HepG2 (cell line): ENCODE results near the gene HSP90AB1. TPM values are rescaled to one million over a fixed set of nuclear protein-coding genes. Genes with fewer than 3 reads are reported as not detected.
A peak's percentile ranks its signal among the peaks of the same experiment; 100 is the strongest.

Experiments used
- ATAC-seq: fragments of 200-7000 bp; cut with Tn5 transposase; 3 replicates; pipeline ENCODE4 v1.9.1; 2020; ENCODE audit warnings: mild to moderate bottlenecking, moderate library complexity
- BruUV-seq: library from RNA; stranded (reverse); fragments of 400-500 nt; replicated peaks from 2 replicates; lab custom pipeline; 2021; lab: Mats Ljungman, UMichigan
- CTCF ChIA-PET: fragments of 300-600 bp; formaldehyde crosslinking; extraction: SDS; loops from one replicate; lab custom pipeline; 2021; ENCODE audit warnings: low total read pairs, inconsistent platforms, low intra/inter-chr PET ratio; lab: Yijun Ruan, JAX
- POLR2A ChIA-PET: fragments of 350-600 bp; sonication (Branson Sonifier 250); formaldehyde crosslinking; loops from one replicate; lab custom pipeline; 2020; ENCODE audit warnings: antibody characterized with exemption, inconsistent platforms; lab: Yijun Ruan, JAX
- DNase-seq: peaks from one replicate; pipeline ENCODE4 v3.0.0-alpha.2; 2015; ENCODE audit warnings: low spot score
- FAIRE-seq: peaks from 3 replicates; lab custom pipeline; 2011; peaks lifted over from hg19 to GRCh38; lab: Jason Lieb, UNC
- H2AFZ ChIP-seq: one replicate; pipeline ENCODE4 v1.6.1; 2011; ENCODE audit warnings: low read length, inconsistent platforms
- H3K27ac ChIP-seq: fragments of 300-600 bp; 3 replicates; pipeline ENCODE4 v1.8.0; 2011; ENCODE audit warnings: mixed run types, mild to moderate bottlenecking, mixed read lengths, low read length, inconsistent platforms; ENCODE audit not compliant: insufficient read depth; ENCODE audit errors: extremely low read length
- H3K27me3 ChIP-seq, 2 experiments: fragments of 200-600 bp in 1 of 2; 2 replicates in 1 of 2; 3 replicates in 1 of 2; pipeline versions ENCODE4 v1.6.0 to v1.8.0; 2011; ENCODE audit warnings: low read length in 2 of 2, mild to moderate bottlenecking in 2 of 2, moderate library complexity in 2 of 2, inconsistent platforms in 1 of 2; ENCODE audit not compliant: insufficient read depth in 2 of 2, control insufficient read depth in 1 of 2
- H3K36me3 ChIP-seq, 2 experiments: fragments of 200-600 bp in 1 of 2; replicated peaks in 1 of 2; 2 replicates in 1 of 2; 3 replicates in 1 of 2; pipeline versions ENCODE4 v1.5.1 to v1.8.0; 2011; ENCODE audit warnings: low read length in 2 of 2, inconsistent platforms in 1 of 2; ENCODE audit not compliant: insufficient read depth in 2 of 2, control insufficient read depth in 1 of 2
- H3K4me1 ChIP-seq: 2 replicates; pipeline ENCODE4 v1.5.1; 2012; ENCODE audit warnings: low read length, inconsistent platforms; ENCODE audit not compliant: insufficient read depth
- H3K4me2 ChIP-seq: 2 replicates; pipeline ENCODE4 v1.6.0; 2011; ENCODE audit warnings: low read depth, low read length, inconsistent platforms
- H3K4me3 ChIP-seq, 3 experiments: fragments of 200-600 bp in 1 of 3; sonication (generic), shearing (Covaris generic) in 1 of 3; replicated peaks in 1 of 3; 2 replicates each; pipeline ENCODE4 v1.5.1; 2011 to 2016; ENCODE audit warnings: low read length in 3 of 3, inconsistent platforms in 2 of 3, low read depth in 2 of 3, mild to moderate bottlenecking in 2 of 3, control low read depth in 1 of 3, mixed read lengths in 1 of 3; ENCODE audit not compliant: insufficient read depth in 1 of 3
- H3K79me2 ChIP-seq: one replicate; pipeline ENCODE4 v1.6.1; 2011; ENCODE audit warnings: low read length, inconsistent platforms; ENCODE audit not compliant: insufficient read depth
- H3K9ac ChIP-seq: 2 replicates; pipeline ENCODE4 v1.6.0; 2011; ENCODE audit warnings: mild to moderate bottlenecking, low read depth, low read length, inconsistent platforms; ENCODE audit not compliant: insufficient read depth
- H3K9me3 ChIP-seq: 2 replicates; pipeline ENCODE4 v1.5.1; 2012; ENCODE audit warnings: mild to moderate bottlenecking, low read length
- H4K20me1 ChIP-seq: 2 replicates; pipeline ENCODE4 v1.6.0; 2011; ENCODE audit warnings: inconsistent platforms, mild to moderate bottlenecking, low read length, moderate library complexity; ENCODE audit not compliant: insufficient read depth
- ATF3 ChIP-seq: sonication (generic); formaldehyde crosslinking; IDR thresholded peaks from 2 replicates; pipeline ENCODE4 v1.4.0; 2020; ENCODE audit warnings: missing genetic modification reagents
- GPN1 ChIP-seq: sonication (generic); formaldehyde crosslinking; IDR thresholded peaks from 2 replicates; pipeline ENCODE4 v1.5.1; 2020; ENCODE audit warnings: missing genetic modification reagents, borderline replicate concordance
- NFIB ChIP-seq: sonication (generic); formaldehyde crosslinking; IDR thresholded peaks from 2 replicates; pipeline ENCODE4 v1.9.0; 2021; ENCODE audit warnings: missing genetic modification reagents, mild to moderate bottlenecking, borderline replicate concordance
- ZNF280B ChIP-seq: sonication (generic); formaldehyde crosslinking; IDR thresholded peaks from 2 replicates; pipeline ENCODE4 v1.5.0; 2020; ENCODE audit warnings: missing genetic modification reagents, mild to moderate bottlenecking, borderline replicate concordance
- ZNF629 ChIP-seq: sonication (generic); formaldehyde crosslinking; conservative IDR thresholded peaks from 2 replicates; pipeline ENCODE4 v1.5.0; 2020; ENCODE audit warnings: missing genetic modification reagents
- ZNF710 ChIP-seq: sonication (generic); formaldehyde crosslinking; IDR thresholded peaks from 2 replicates; pipeline ENCODE4 v1.5.0; 2020; ENCODE audit warnings: mild to moderate bottlenecking, missing genetic modification reagents, borderline replicate concordance
- ZNF891 ChIP-seq: sonication (generic); formaldehyde crosslinking; IDR thresholded peaks from 2 replicates; pipeline ENCODE4 v1.5.0; 2020; ENCODE audit warnings: mild to moderate bottlenecking, missing genetic modification reagents
- WGBS: methylation state at CpG from one replicate; pipeline ENCODE4 v1.1.6; 2017; ENCODE audit warnings: low lambda C conversion rate; 5-methylcytosine and 5-hydroxymethylcytosine counted together
- in situ Hi-C: cut with HindIII; loops from 2 replicates; pipeline ENCODE4 v1.10.0; 2017; ENCODE audit warnings: low pct_unique_long_range_greater_than_20kb; ENCODE audit not compliant: extremely low pct_ligation_motif_present
- intact Hi-C: fragments of 100-400 bp; cut with micrococcal nuclease; formaldehyde crosslinking; loops from one replicate; pipeline ENCODE4 v1.10.0; 2022; ENCODE audit not compliant: unreplicated experiment
- polyA plus RNA-seq, 8 experiments: library from polyadenylated mRNA; depleted of rRNA in 3 of 8; stranded (reverse) in 7 of 8; unstranded in 1 of 8; fragments of >200 nt; fragmentation: Illumina TruSeq in 4 of 8; extraction: Trizol in 4 of 8; gene quantifications; 2 replicates each; pipeline versions ENCODE4 v1.2.1 to v1.2.3, GENCODE V29; 2011 to 2016; ENCODE audit warnings: low read depth in 4 of 8, missing spikeins in 1 of 8, mixed read lengths in 1 of 8; ENCODE audit not compliant: insufficient read depth in 1 of 8
- total RNA-seq, 5 experiments: library from RNA; depleted of rRNA; stranded (reverse); fragments of >200 nt; fragmentation: Illumina TruSeq; extraction: Trizol; gene quantifications; 2 replicates each; pipeline ENCODE4 v1.2.3, GENCODE V29; 2016; ENCODE audit warnings: low read depth in 1 of 5

HSP90AB1 gene
- total and polyA plus RNA-seq, 2 of the 13 experiments (the other 11 are each of a cell fraction or from before 2014, with no cell fraction given) = 1,325 to 1,472 TPM

- H3K36me3 ChIP-seq = no peaks in the 10 kb centered on the region
- H3K4me1 ChIP-seq = peaks cover 37% of the 10 kb centered on the region
- no peak overlapping the region for H2AFZ ChIP-seq
- ATAC-seq = no peak
- intact Hi-C loops (no loop called here), in situ Hi-C loops (loop anchor here (5.0 kb wide), 1 partner anchor 64 kb away; no protein-coding TSS in a partner anchor)
- H3K4me3 ChIP-seq = no peak overlapping the region
- ChIA-PET POLR2A (no interaction called here), CTCF (no interaction called here)
- DNase-seq = no peak
- H3K27ac ChIP-seq = no peak overlapping the region
- H4K20me1 ChIP-seq = peaks cover 3% of the 10 kb centered on the region; the same call in 1 of the 2 replicates
- no peak for TF ChIP-seq ATF3 (CRISPR knock-in tag)
- no peak for TF ChIP-seq ZNF280B
- TF ChIP-seq ZNF891 (CRISPR knock-in tag) = no peak
- no peak for TF ChIP-seq GPN1 (CRISPR knock-in tag)
- TF ChIP-seq ZNF629 (CRISPR knock-in tag) = peak; percentile 65
- TF ChIP-seq ZNF710 (CRISPR knock-in tag) = no peak
- TF ChIP-seq NFIB (CRISPR knock-in tag) = 0 out of 2 replicates have a peak, but pooled peaks have one; percentile 18
- no peaks in the 10 kb centered on the region for H3K9me3 ChIP-seq
- peaks cover 37 to 89% of the 10 kb centered on the region in 2 experiments for H3K27me3 ChIP-seq
- BruUV-seq = no TSS peak
- H3K4me2 ChIP-seq = no peak overlapping the region
- no peaks in the 10 kb centered on the region for H3K79me2 ChIP-seq
- no peak for FAIRE-seq
- no peak overlapping the region for H3K9ac ChIP-seq
- WGBS = 0% methylated on average over 1 of the region's 1 CpG
These were observed 26.7 kb downstream of the HSP90AB1 start for GRCh38 chr6:44273617-44274016.
